SU-DHL-6 (cell line): ENCODE data around the gene MTCH1.

Source experiments
- H2AFZ ChIP-seq: fragments of 200-600 bp; sonication (generic); 2 replicates; pipeline ENCODE4 v1.6.1; 2014; ENCODE audit warnings: low read depth, mild to moderate bottlenecking, moderate library complexity, mixed read lengths, antibody characterized with exemption, low read length; ENCODE audit not compliant: severe bottlenecking
- H3F3A ChIP-seq: fragments of 200-600 bp; shearing (Covaris generic); 2 replicates; pipeline ENCODE4 v1.6.0; 2016; ENCODE audit warnings: antibody characterized with exemption, mild to moderate bottlenecking; ENCODE audit not compliant: insufficient read depth
- H3K27ac ChIP-seq: fragments of 200-600 bp; sonication (generic); 2 replicates; pipeline ENCODE4 v1.5.1; 2016; ENCODE audit warnings: low read depth, mild to moderate bottlenecking, low read length, moderate library complexity, mixed read lengths
- H3K27me3 ChIP-seq: fragments of 200-600 bp; sonication (generic), shearing (Covaris generic); 2 replicates; pipeline ENCODE4 v1.6.0; 2014; ENCODE audit warnings: mild to moderate bottlenecking, low read length
- H3K36me3 ChIP-seq: fragments of 200-600 bp; sonication (generic); 2 replicates; pipeline ENCODE4 v1.6.1; 2014; ENCODE audit warnings: mild to moderate bottlenecking, low read length, mixed read lengths
- H3K4me2 ChIP-seq: fragments of 300-600, 200-600 bp; shearing (Covaris generic), sonication (generic); 2 replicates; pipeline ENCODE4 v1.6.0; 2014; ENCODE audit warnings: low read length, low read depth, mild to moderate bottlenecking; ENCODE audit not compliant: poor library complexity, severe bottlenecking
- H3K4me3 ChIP-seq: fragments of 200-600 bp; sonication (generic); 2 replicates; pipeline ENCODE4 v1.5.1; 2014; ENCODE audit warnings: antibody characterized with exemption, low read length, mild to moderate bottlenecking, mixed read lengths; ENCODE audit not compliant: insufficient read depth, poor library complexity, severe bottlenecking
- H3K79me2 ChIP-seq: fragments of 200-600 bp; sonication (generic); 2 replicates; pipeline ENCODE4 v1.6.1; 2014; ENCODE audit warnings: mild to moderate bottlenecking, low read length, moderate library complexity; ENCODE audit not compliant: insufficient read depth
- H3K9ac ChIP-seq: fragments of 200-600 bp; sonication (generic); 2 replicates; pipeline ENCODE4 v1.7.0; 2014; ENCODE audit warnings: mild to moderate bottlenecking, low read length
- H3K9me2 ChIP-seq: fragments of 200-600 bp; sonication (generic); replicated peaks from 2 replicates; pipeline ENCODE4 v1.6.1; 2014; ENCODE audit warnings: low read length; ENCODE audit not compliant: insufficient read depth
- H3K9me3 ChIP-seq: fragments of 200-600 bp; sonication (generic); 2 replicates; pipeline ENCODE4 v1.6.1; 2014; ENCODE audit warnings: low read length, mixed read lengths; ENCODE audit not compliant: insufficient read depth
- H4K20me1 ChIP-seq: fragments of 200-600 bp; sonication (generic); 2 replicates; pipeline ENCODE4 v1.6.1; 2014; ENCODE audit warnings: low read depth, mild to moderate bottlenecking, antibody characterized with exemption, low read length, moderate library complexity, mixed read lengths
- CTCF ChIP-seq: fragments of 200-600 bp; sonication (generic); IDR thresholded peaks from one replicate; pipeline ENCODE4 v1.5.1; 2017; ENCODE audit warnings: antibody characterized with exemption, mild to moderate bottlenecking, low read length, moderate library complexity; ENCODE audit not compliant: insufficient read depth, poor library complexity, severe bottlenecking
- EZH2phosphoT487 ChIP-seq: fragments of 200-600 bp; sonication (generic), shearing (Covaris generic); conservative IDR thresholded peaks from 2 replicates; pipeline ENCODE4 v1.6.1; 2018; ENCODE audit warnings: mild to moderate bottlenecking, antibody characterized with exemption, low read length, moderate library complexity, mixed read lengths

Gene MTCH1

GRCh38 chr6:37018198-37019064 lies 32.4 kb upstream of the MTCH1 start:
- H4K20me1 ChIP-seq, result no peaks in the 10 kb centered on the region
- 0 out of 2 replicates have a peak overlapping the region, but pooled peaks have one; percentile 1 for H3K9ac ChIP-seq
- no peaks in the 10 kb centered on the region for H3F3A ChIP-seq
- H3K9me3 ChIP-seq, result no peaks in the 10 kb centered on the region
- H2AFZ ChIP-seq, result peak overlapping the region; percentile 43
- no peaks in the 10 kb centered on the region for H3K36me3 ChIP-seq
- peak; percentile 99 for TF ChIP-seq CTCF
- no peak for TF ChIP-seq EZH2phosphoT487
- no peak overlapping the region for H3K27ac ChIP-seq
- no peaks in the 10 kb centered on the region for H3K9me2 ChIP-seq
- no peaks in the 10 kb centered on the region for H3K27me3 ChIP-seq
- H3K4me3 ChIP-seq, result no peak overlapping the region
- H3K79me2 ChIP-seq, result no peaks in the 10 kb centered on the region
- no peak overlapping the region for H3K4me2 ChIP-seq

GRCh38 chr6:37017606-37018197 lies 31.7 kb upstream of the MTCH1 start:
- Histone ChIP-seq H3K9ac (0 out of 2 replicates have a peak overlapping the region, but pooled peaks have one; percentile 1), H3F3A (no peaks in the 10 kb centered on the region), H3K36me3 (no peaks in the 10 kb centered on the region), H3K27me3 (no peaks in the 10 kb centered on the region), H3K4me3 (no peak overlapping the region), H2AFZ (peak overlapping the region; percentile 43), H3K27ac (no peak overlapping the region), H3K4me2 (no peak overlapping the region), H3K9me3 (no peaks in the 10 kb centered on the region), H4K20me1 (no peaks in the 10 kb centered on the region), H3K79me2 (no peaks in the 10 kb centered on the region), H3K9me2 (no peaks in the 10 kb centered on the region)
- no peak for TF ChIP-seq EZH2phosphoT487
- no peak for TF ChIP-seq CTCF

GRCh38 chr6:37016995-37017394 lies 31.0 kb upstream of the MTCH1 start:
- no peaks in the 10 kb centered on the region for H3K79me2 ChIP-seq
- no peaks in the 10 kb centered on the region for H3K27me3 ChIP-seq
- H3K9me3 ChIP-seq, result no peaks in the 10 kb centered on the region
- H3K4me3 ChIP-seq, result no peak overlapping the region
- TF ChIP-seq CTCF (no peak), EZH2phosphoT487 (no peak)
- no peaks in the 10 kb centered on the region for H4K20me1 ChIP-seq
- no peaks in the 10 kb centered on the region for H3K9me2 ChIP-seq
- no peaks in the 10 kb centered on the region for H3F3A ChIP-seq
- no peak overlapping the region for H3K27ac ChIP-seq
- H3K9ac ChIP-seq, result no peak overlapping the region
- no peak overlapping the region for H3K4me2 ChIP-seq
- H3K36me3 ChIP-seq, result no peaks in the 10 kb centered on the region
- no peak overlapping the region for H2AFZ ChIP-seq
